Suprapubic skin (tissue), 4 donors: ENCODE measurements around the gene SNX9. TPM values are rescaled to one million over a fixed set of nuclear protein-coding genes. Genes with fewer than 3 reads are reported as not detected.

Source experiments
- DNase-seq, 2 donors: peaks; one replicate each; pipeline ENCODE4 v3.0.0-alpha.2; 2019; ENCODE audit warnings: low spot score in 2 of 2
- H3K27ac ChIP-seq: fragments of 200-600 bp; sonication (generic); one replicate; pipeline ENCODE4 v1.5.1; 2019
- H3K27me3 ChIP-seq: fragments of 200-600 bp; sonication (generic); one replicate; pipeline ENCODE4 v1.5.1; 2019
- H3K36me3 ChIP-seq: fragments of 200-600 bp; sonication (generic); one replicate; pipeline ENCODE4 v1.5.1; 2019
- H3K4me1 ChIP-seq: fragments of 200-600 bp; sonication (generic); one replicate; pipeline ENCODE4 v1.5.1; 2019
- H3K4me3 ChIP-seq: fragments of 200-600 bp; sonication (generic); one replicate; pipeline ENCODE4 v1.5.1; 2019; ENCODE audit warnings: mild to moderate bottlenecking
- H3K9me3 ChIP-seq: fragments of 200-600 bp; sonication (generic); one replicate; pipeline ENCODE4 v1.5.1; 2019
- CTCF ChIP-seq, 2 donors: fragments of 200-600 bp in 1 of 2; fragments of 450-650 bp in 1 of 2; sonication (generic) in 1 of 2; IDR thresholded peaks; one replicate each; pipeline ENCODE4 v1.5.1; 2016 to 2019; ENCODE audit warnings: antibody characterized with exemption in 2 of 2, mild to moderate bottlenecking in 1 of 2, moderate library complexity in 1 of 2
- EP300 ChIP-seq: sonication (generic); formaldehyde crosslinking; IDR thresholded peaks from one replicate; pipeline ENCODE4 v1.6.1; 2017; ENCODE audit warnings: antibody characterized with exemption
- POLR2A ChIP-seq, 2 donors: fragments of 450-650 bp; IDR thresholded peaks; one replicate each; pipeline ENCODE4 v1.6.1; 2017; ENCODE audit warnings: antibody characterized with exemption in 2 of 2, mild to moderate bottlenecking in 2 of 2, moderate library complexity in 2 of 2
- POLR2AphosphoS5 ChIP-seq, 3 donors: sonication (generic); formaldehyde crosslinking; IDR thresholded peaks; one replicate each; pipeline ENCODE4 v1.6.1; 2017; ENCODE audit warnings: antibody characterized with exemption in 3 of 3
- WGBS: methylation state at CpG from one replicate; pipeline ENCODE4 v1.1.5; 2018; 5-methylcytosine and 5-hydroxymethylcytosine counted together
- total RNA-seq, 4 donors: library from RNA; depleted of rRNA; stranded (reverse); fragments of >200 nt; gene quantifications; one replicate each; pipeline ENCODE4 v1.1.0, GENCODE V29; 2016

Gene SNX9
- total RNA-seq, 4 donors from 2014 or later: 30.4 to 44.2 (median 35.8) TPM

GRCh38 chr6:157885211-157885788 lies 62.3 kb downstream of the SNX9 start:
- WGBS: 77% methylated on average over 7 of the region's 7 CpGs
- Histone ChIP-seq H3K9me3 (no peaks in the 10 kb centered on the region), H3K27me3 (no peaks in the 10 kb centered on the region), H3K4me1 (no peaks in the 10 kb centered on the region), H3K27ac (no peak overlapping the region), H3K4me3 (no peak overlapping the region), H3K36me3 (peaks cover 37% of the 10 kb centered on the region)
- no peak for DNase-seq
- TF ChIP-seq CTCF (IDR thresholded peaks at IDR 0.05) (no peak), POLR2AphosphoS5 (IDR thresholded peaks at IDR 0.05) (no peak), POLR2A (IDR thresholded peaks at IDR 0.05) (no peak), EP300 (no peak)

- H3K4me1 ChIP-seq: no peaks in the 10 kb centered on the region
- no peaks in the 10 kb centered on the region for H3K9me3 ChIP-seq
- H3K4me3 ChIP-seq: no peak overlapping the region
- no peak overlapping the region for H3K27ac ChIP-seq
- H3K27me3 ChIP-seq: no peaks in the 10 kb centered on the region
- 96% methylated on average over 8 of the region's 8 CpGs for WGBS
- DNase-seq: no peak
- H3K36me3 ChIP-seq: peaks cover 37% of the 10 kb centered on the region
- TF ChIP-seq POLR2AphosphoS5 (IDR thresholded peaks at IDR 0.05) (no peak), CTCF (IDR thresholded peaks at IDR 0.05) (no peak), EP300 (no peak), POLR2A (IDR thresholded peaks at IDR 0.05) (no peak)
These were observed 62.8 kb downstream of the SNX9 start for GRCh38 chr6:157885876-157886275.

GRCh38 chr6:157887892-157888291 lies 64.8 kb downstream of the SNX9 start:
- WGBS: 91% methylated on average over 4 of the region's 4 CpGs

GRCh38 chr6:157891544-157892362 lies 68.7 kb downstream of the SNX9 start:
- H3K4me1 ChIP-seq: no peaks in the 10 kb centered on the region
- no peaks in the 10 kb centered on the region for H3K27me3 ChIP-seq
- H3K36me3 ChIP-seq: peaks cover 24% of the 10 kb centered on the region
- WGBS: 91% methylated on average over 9 of the region's 9 CpGs
- H3K27ac ChIP-seq: no peak overlapping the region
- H3K9me3 ChIP-seq: no peaks in the 10 kb centered on the region
- TF ChIP-seq POLR2AphosphoS5 (IDR thresholded peaks at IDR 0.05) (no peak), EP300 (no peak), CTCF (IDR thresholded peaks at IDR 0.05) (no peak), POLR2A (IDR thresholded peaks at IDR 0.05) (no peak)
- DNase-seq: no peak
- no peak overlapping the region for H3K4me3 ChIP-seq

More at GRCh38 chr6:157887892-157888291, 64.8 kb downstream of the SNX9 start:
- H3K9me3 ChIP-seq: no peaks in the 10 kb centered on the region
- no peak for DNase-seq
- no peak overlapping the region for H3K27ac ChIP-seq
- TF ChIP-seq POLR2AphosphoS5 (IDR thresholded peaks at IDR 0.05): no peak
- no peak for TF ChIP-seq EP300
- no peak for TF ChIP-seq POLR2A (IDR thresholded peaks at IDR 0.05)
- TF ChIP-seq CTCF (IDR thresholded peaks at IDR 0.05): no peak
- no peak overlapping the region for H3K4me3 ChIP-seq
- H3K4me1 ChIP-seq: no peaks in the 10 kb centered on the region
- H3K36me3 ChIP-seq: peaks cover 28% of the 10 kb centered on the region
- no peaks in the 10 kb centered on the region for H3K27me3 ChIP-seq

- TF ChIP-seq POLR2A (IDR thresholded peaks at IDR 0.05) (no peak), POLR2AphosphoS5 (IDR thresholded peaks at IDR 0.05) (no peak), EP300 (no peak), CTCF (IDR thresholded peaks at IDR 0.05) (no peak)
- no peaks in the 10 kb centered on the region for H3K9me3 ChIP-seq
- no peaks in the 10 kb centered on the region for H3K4me1 ChIP-seq
- H3K27me3 ChIP-seq: no peaks in the 10 kb centered on the region
- H3K36me3 ChIP-seq: peaks cover 26% of the 10 kb centered on the region
- DNase-seq: no peak
- H3K4me3 ChIP-seq: no peak overlapping the region
- 86% methylated on average over 5 of the region's 5 CpGs for WGBS
- H3K27ac ChIP-seq: no peak overlapping the region
These were observed 69.4 kb downstream of the SNX9 start for GRCh38 chr6:157892363-157892877.
